C4-2B (cell line): ENCODE measurements around the gene LCK.

Experiments used
- CTCF ChIP-seq: fragments of 450-650 bp; conservative IDR thresholded peaks from 2 replicates; pipeline ENCODE4 v1.5.1; 2017; ENCODE audit warnings: mild to moderate bottlenecking
- ZFX ChIP-seq: fragments of 450-650 bp; IDR thresholded peaks from 2 replicates; pipeline ENCODE4 v1.6.1; 2017

DNA sequence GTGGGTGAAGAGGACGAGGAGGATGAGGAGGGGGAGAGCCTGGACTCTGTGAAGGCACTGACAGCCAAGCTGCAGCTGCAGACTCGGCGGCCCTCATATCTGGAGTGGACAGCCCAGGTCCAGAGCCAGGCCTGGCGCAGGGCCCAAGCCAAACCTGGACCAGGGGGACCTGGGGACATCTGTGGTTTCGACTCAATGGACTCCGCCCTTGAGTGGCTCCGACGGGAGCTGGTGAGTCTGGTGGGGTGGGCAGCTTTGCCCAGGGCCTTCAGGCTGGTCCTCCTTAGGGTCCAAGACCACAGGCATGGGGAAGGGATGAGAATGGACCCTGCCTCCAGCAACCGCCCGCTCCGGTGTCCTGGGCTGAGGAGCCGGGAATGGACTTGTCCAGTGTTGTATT lies 3.6 kb upstream of the LCK start:
- no peak for TF ChIP-seq CTCF
- TF ChIP-seq ZFX = no peak
